GM18907 (cell line): ENCODE data around the gene INSIG2.
A peak's percentile ranks its signal among the peaks of the same experiment; 100 is the strongest.

Source experiments
- ATAC-seq: cut with Tn5 transposase; IDR thresholded peaks from one replicate; pipeline ENCODE4 v1.9.1; 2021; ENCODE audit warnings: mild to moderate bottlenecking, moderate library complexity; ENCODE audit not compliant: unreplicated experiment

Gene INSIG2

DNA sequence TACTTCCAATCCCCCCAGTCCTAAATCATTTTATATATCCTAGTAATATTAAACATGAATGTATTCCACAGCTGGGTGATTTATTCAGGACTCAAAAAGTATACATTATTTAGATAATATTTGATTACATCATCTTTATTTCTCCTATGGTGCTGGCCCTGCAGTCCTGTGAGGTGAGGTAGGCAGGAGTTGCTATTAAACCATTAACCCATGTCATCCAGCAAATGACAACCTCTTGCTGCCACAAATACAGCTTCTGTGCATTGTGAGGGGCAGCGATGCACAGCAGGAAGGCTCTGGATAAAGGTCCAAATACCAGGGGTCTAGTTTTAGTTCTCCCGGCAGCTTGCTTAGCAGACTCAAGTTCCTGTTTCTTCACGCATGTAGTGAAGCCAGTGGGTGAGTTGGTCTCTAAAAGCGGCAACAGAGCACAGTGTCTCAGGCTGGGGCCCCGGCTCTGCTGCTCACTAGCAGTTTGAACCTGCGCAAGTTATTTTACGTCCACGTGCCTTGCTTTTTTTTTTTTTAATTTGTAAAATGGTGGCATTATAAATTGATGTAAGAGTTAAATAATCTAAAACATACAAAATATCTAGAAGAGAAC lies 36.1 kb downstream of the INSIG2 start:
- ATAC-seq: no peak

DNA sequence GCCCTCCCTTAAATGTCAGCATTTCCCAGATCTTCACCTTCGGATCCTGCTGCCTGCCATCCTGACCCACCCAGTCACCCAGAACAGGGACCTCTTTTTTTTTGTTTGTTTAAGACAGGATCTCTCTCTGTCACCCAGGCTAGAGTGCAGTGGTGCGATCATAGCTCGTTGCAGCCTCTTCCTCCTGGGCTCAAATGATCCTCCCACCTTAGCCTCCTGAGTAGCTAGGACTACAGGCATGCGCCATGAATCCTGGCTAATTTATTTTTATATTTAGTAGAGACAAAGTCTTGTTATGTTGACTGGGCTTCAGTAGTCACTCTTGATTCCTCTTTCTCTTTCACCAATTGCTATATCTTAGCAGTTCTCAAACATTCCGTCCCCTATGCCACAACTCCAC lies 39.0 kb downstream of the INSIG2 start:
- no peak for ATAC-seq

DNA sequence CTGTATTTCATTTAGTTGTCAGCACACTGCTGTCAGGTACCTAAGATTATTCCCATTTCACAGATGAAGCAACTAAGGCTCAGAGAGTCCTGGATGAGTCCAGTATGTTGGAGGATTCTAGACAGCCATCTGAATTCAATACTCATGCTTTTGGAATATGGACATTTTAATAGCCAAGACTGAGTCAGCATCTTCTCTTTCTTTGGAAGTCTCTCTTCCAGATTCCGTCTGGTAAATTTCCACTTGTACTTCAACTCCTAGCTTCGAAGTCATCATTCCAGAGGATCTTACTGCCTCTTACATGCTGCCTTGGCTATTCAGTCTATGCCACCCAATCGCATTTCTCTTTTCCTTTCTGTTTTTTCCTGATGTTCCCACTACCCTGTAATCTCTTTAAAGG lies 40.6 kb downstream of the INSIG2 start:
- no peak for ATAC-seq

DNA sequence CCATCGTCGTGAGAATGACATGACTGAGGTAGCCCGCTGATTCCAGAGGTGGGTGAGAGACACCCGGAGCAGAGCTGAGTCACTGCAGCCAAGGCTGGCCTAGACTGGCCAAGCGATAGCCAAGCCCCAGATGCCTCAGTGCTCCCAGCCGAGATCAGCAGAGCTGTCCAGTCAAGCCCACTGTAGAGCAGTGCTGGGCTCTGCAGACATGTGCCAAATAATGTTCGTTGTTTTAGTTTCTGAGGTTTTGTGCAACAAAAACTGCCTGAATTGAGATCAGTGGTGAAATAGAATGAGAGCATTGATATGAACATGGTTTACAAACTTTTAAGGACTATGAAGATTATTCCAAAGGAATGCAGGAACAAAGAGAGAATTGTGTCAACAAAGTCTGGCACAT lies 42.1 kb downstream of the INSIG2 start:
- no peak for ATAC-seq

DNA sequence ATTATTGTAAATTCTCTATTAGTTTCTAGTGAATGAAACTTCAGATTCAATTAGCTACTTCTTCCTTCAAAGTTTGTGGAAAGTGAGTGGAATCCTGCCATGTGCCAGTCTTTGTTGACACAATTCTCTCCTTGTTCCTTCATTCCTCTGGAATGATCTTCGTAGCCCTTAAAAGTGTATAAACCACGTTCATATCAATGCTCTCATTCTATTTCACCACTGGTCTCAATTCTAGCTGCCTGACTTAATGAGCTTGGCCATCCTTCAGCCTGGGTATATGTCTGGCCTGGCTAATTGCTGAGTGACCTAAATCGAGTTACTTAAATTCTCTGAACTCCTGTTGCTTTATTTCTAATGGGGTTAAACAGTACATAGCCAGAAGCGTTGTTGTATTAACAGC lies 43.5 kb downstream of the INSIG2 start:
- no peak for ATAC-seq

DNA sequence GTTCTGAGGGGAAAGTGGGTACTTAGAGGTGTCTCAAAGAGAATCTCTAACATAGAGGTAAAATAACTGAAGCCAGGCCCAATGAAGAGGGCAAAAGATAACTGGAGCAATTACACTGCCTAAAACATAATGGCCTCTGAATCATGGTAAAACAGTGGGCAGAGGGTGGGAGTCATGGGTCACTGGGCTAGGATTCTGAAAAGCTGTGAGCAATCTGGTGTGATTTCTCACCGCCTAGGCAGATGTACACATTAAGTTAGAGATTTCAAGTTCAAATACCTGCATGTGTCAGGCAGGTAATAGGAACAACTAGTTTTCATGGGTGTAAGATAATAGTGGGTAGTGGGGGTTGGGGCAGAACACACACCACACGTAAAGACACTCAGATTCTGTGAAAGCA lies 45.6 kb downstream of the INSIG2 start:
- ATAC-seq: no peak

DNA sequence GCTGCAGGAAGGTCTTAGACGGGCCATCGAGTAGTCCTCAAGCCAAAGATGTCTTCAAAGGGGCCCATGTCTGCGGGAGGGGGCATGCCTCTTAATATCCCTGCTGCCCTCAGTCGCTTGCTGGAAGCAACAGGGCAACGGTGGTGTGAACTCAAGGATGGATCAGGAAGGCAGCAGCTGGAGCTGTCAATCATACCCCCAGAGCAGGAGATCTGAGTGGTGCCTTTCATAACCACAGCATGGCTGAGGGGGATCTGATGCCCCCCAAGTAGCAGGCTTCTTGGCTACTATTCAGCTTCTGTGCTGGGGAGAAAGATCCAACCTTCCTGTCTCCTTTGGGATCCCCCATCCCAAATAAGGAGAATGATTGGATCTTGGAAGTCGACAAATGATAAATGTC lies 46.4 kb downstream of the INSIG2 start:
- ATAC-seq: no peak

DNA sequence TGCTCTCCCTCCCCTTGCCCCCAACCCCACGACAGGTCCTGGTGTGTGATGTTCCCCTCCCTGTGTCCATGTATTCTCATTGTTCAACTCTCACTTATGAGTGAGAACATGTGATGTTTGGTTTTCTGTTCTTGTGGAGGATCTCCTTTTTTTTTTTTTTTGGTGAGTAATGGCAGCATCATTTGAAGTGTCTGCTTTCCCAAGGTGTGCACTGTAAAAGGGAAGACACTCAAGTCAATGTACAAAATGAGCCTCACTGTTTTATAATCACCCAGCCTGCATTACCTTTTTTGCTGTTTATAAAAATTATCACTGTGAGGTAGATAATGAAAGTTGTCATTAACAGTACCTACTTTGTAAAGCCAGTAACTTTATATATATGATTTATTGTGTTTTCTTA lies 56.9 kb downstream of the INSIG2 start:
- no peak for ATAC-seq

DNA sequence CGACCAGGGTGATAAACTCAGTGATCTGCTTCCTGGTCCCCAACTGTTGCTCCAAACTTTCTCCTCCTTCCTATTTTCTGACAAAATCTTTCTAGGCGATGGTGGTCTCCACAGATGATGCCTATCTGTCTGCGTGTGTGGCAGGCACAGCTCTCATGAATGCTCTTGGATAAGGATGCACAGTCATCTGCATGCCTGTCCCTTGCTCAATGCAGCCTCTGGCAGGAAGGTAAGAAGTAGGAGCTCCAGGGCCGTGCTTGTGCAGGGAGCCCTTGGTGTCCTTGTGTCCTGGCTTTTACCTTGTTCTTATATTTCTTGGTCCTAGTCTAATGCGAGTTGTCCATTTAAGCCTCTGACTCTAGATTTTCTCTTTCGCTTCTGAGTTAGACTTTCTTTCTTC lies 57.5 kb downstream of the INSIG2 start:
- no peak for ATAC-seq

DNA sequence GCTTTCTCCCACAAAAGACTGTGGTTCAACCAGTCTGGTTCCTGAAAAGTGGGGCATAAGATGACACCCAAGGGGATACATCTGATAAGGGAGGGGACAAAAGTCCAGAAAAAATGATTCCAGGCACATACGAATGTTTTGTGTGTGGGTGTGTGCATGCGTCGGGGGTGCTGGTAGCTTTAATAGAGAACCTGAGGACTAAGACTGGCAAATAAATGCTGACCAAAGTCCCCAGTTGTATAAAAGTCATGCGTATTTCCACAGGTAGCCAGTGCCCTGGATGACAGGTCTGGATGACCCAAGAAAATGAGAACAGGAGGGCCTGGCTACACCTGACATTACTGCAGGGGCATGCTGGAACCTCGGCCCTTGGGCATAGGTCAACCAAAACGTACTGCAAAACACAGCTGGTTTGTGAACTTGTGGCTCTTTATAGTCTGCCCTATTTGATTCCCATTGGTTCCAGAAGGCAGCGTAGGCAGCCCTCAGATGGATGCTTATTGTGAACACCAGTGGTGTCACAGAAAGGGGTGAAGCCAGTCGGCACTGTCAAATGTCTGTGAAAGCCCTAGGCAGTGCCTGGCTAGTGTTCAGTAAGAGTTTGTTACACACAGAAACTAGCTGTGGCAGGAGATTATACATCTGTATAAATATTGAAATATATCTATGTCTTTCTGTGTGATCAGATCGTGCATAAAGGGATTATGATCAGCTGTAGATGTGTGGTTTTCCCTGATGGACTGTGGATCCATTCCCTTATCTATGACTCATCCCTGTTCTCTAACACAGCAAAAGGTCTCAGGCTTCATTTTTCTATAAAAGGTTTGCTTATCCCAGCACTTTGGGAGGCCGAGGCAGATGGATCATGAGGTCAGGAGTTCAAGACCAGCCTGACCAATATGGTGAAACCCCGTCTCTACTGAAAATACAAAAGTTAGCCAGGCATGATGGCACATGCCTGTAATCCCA lies 58.3 kb downstream of the INSIG2 start:
- no peak for ATAC-seq

DNA sequence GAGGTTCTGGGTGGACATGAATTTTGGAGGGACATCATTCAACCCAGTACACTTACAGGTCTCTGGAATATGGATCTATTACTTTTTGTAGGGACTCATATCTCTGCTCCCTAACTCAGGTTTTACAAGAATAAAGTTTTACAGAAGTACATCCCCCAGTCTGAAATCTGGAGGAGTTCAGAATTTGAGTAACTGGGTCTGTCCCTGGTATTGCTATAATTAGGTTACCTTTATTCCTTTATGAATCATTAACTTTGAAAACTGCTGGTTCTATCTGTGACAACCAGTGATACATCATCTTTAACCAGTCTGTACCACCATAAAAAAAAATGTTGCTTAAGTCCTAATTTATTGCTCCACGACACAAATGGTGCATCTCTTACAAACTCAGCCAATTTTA lies 59.9 kb downstream of the INSIG2 start:
- peak; percentile 81 for ATAC-seq

DNA sequence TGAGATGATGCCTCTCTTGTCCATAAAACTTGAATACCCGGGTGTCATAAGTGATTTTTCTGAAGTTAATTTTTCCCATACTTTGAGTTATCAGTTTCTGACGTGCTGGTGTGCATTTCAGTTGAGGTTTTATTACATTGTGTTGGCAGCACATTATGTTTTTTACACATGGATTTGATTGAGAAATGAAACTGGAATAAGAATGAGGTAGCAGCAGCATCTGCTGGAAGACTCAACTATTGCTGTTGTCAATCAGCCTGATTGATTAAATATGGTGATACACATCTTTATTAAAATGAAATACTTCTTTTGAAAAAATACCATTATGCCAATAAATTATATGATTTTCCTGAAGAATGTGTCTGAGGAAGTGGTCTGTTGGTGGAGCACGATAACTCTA lies 60.5 kb downstream of the INSIG2 start:
- no peak for ATAC-seq

DNA sequence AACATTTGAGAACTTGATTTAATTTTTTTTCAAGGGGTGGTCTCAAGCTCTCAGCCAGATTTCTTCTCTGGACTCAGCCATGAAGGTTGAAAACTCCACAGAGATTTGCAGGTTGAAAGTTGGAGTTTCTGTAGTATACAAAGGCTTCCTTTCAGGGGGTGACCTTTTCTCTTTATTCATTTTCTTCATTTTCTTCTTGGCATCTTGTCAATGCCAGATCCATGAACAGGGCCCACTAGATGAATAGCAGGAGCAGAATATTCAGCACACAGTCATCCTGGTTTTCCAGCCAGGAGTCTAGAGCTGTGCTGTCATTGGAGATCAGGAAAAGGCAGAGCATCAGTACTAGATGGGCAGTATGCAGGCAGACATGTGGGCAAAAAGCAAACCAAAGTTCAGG lies 62.0 kb downstream of the INSIG2 start:
- no peak for ATAC-seq

DNA sequence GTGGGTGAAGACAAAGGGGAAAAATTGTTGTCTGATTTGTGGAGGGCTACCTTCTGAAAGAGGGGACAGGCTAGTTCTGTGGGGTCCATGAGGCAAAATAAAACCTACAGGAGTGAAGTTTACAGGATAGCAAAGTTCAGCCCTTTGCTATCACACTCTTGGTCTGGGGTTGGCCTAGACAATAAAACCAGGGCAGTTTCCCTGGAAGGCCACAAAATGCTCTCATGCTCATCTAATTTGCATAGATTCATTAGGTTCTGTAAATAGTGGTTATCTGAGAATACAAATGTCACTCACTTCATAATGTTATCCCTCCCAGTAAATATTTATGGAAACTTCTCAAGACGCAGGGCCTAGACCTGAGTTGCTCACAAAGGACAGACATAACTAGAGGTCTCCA lies 63.6 kb downstream of the INSIG2 start:
- no peak for ATAC-seq

DNA sequence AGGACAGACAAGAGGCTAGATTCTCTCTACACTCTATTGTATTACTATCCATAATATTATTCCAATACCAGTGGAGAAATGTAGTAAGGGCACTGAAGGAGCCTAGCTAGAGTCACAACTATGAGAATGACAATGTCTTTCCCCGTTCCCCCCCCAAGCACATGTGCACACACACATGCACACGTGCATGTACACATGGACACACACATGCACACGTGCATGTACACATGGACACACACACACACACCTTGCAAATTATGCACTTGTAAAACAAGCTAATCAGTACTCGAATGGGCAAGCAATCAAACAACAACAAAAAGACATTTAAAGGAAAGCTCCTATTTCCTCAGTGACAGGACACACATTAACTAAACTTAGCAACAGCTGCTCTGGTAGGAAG lies 65.2 kb downstream of the INSIG2 start:
- ATAC-seq: no peak

DNA sequence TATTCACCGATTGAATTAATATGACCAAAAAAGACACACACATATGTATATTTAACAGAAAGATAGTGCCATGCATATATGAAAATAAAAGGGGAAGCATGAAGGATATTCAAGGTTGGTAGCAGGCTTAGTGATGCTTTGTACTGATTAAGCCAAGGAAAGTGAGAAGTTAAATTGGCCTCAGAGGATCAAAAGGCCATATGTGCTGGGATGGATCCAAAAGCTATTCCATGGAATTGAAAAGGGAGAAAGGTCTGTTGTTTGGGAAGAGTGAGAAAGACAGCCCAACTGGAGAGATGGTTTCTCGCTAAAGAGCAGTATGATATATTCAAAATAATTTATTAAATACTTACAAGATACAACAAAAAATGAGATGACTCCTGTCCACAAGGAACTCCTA lies 65.9 kb downstream of the INSIG2 start:
- no peak for ATAC-seq
